Measurements from ENCODE around the gene PDLIM4.

- no peak for TF ChIP-seq REST (IDR thresholded peaks at IDR 0.05)
- TF ChIP-seq POLR2A (IDR thresholded peaks at IDR 0.05; ENCODE audit: low read length), result no peak
- TF ChIP-seq SREBF2 (IDR thresholded peaks at IDR 0.05), result no peak
- no peak for TF ChIP-seq SMC3 (IDR thresholded peaks at IDR 0.05)
- TF ChIP-seq CTCF (IDR thresholded peaks at IDR 0.05), result no peak
These were observed 20.7 kb downstream of the PDLIM4 start for GRCh38 chr5:132277971-132278853.

All from A549 (cell line).